OCI-LY7 (cell line): Measurements from ENCODE around the gene PRKD2. TPM values are rescaled to one million over a fixed set of nuclear protein-coding genes. Genes with fewer than 3 reads are reported as not detected.

Experiments used
- BruUV-seq: library from RNA; stranded (reverse); fragments of 400-500 nt; replicated peaks from 2 replicates; lab custom pipeline; 2021; lab: Mats Ljungman, UMichigan
- CTCF ChIA-PET: fragments of 300-600 bp; sonication (Branson Sonifier 250); formaldehyde crosslinking; loops from one replicate; lab custom pipeline; 2022; ENCODE audit warnings: antibody characterized with exemption; ENCODE audit not compliant: unreplicated experiment; lab: Charles Lee
- POLR2A ChIA-PET: fragments of 300-600 bp; sonication (Branson Sonifier 250); formaldehyde crosslinking; loops from one replicate; lab custom pipeline; 2022; ENCODE audit warnings: antibody characterized with exemption; lab: Charles Lee
- DNase-seq: peaks from one replicate; pipeline ENCODE4 v3.0.0-alpha.2; 2015; ENCODE audit warnings: low spot score
- H2AFZ ChIP-seq: fragments of 200-600 bp; sonication (generic), shearing (Covaris generic); 2 replicates; pipeline ENCODE4 v1.6.1; 2014; ENCODE audit warnings: mild to moderate bottlenecking, antibody characterized with exemption, low read length, moderate library complexity
- H3K27ac ChIP-seq: fragments of 200-600 bp; sonication (generic); 2 replicates; pipeline ENCODE4 v1.5.1; 2014; ENCODE audit warnings: mixed run types, low read depth, mild to moderate bottlenecking, moderate library complexity, low read length, inconsistent platforms; ENCODE audit not compliant: poor library complexity, severe bottlenecking
- H3K36me3 ChIP-seq: fragments of 200-600 bp; sonication (generic); 2 replicates; pipeline ENCODE4 v1.6.1; 2014; ENCODE audit warnings: mild to moderate bottlenecking, antibody characterized with exemption, low read length, moderate library complexity, mixed read lengths; ENCODE audit not compliant: insufficient read depth
- H3K4me1 ChIP-seq: fragments of 200-600 bp; sonication (generic); 2 replicates; pipeline ENCODE4 v1.5.1; 2014; ENCODE audit warnings: mild to moderate bottlenecking, low read length; ENCODE audit not compliant: insufficient read depth, poor library complexity, severe bottlenecking
- H3K4me2 ChIP-seq: fragments of 200-600 bp; sonication (generic); 2 replicates; pipeline ENCODE4 v1.6.1; 2014; ENCODE audit warnings: mild to moderate bottlenecking, low read length
- H3K4me3 ChIP-seq: fragments of 200-600 bp; sonication (generic); 2 replicates; pipeline ENCODE4 v1.5.1; 2014; ENCODE audit warnings: mild to moderate bottlenecking, low read depth, low read length; ENCODE audit not compliant: poor library complexity, severe bottlenecking
- H3K79me2 ChIP-seq: fragments of 200-600 bp; sonication (generic); 2 replicates; pipeline ENCODE4 v1.6.1; 2016; ENCODE audit warnings: low read depth, mild to moderate bottlenecking, low read length, moderate library complexity, mixed read lengths; ENCODE audit not compliant: insufficient read depth
- H3K9me2 ChIP-seq: fragments of 200-600 bp; sonication (generic); 2 replicates; pipeline ENCODE4 v1.6.1; 2016; ENCODE audit warnings: mild to moderate bottlenecking, low read length, mixed read lengths; ENCODE audit not compliant: insufficient read depth
- H3K9me3 ChIP-seq: fragments of 200-600 bp; sonication (generic); 2 replicates; pipeline ENCODE4 v1.6.1; 2014; ENCODE audit warnings: mild to moderate bottlenecking, mixed run types, low read length, mixed read lengths
- H4K20me1 ChIP-seq: fragments of 200-600 bp; sonication (generic); 2 replicates; pipeline ENCODE4 v1.6.1; 2014; ENCODE audit warnings: mild to moderate bottlenecking, antibody characterized with exemption, low read length, moderate library complexity, mixed read lengths; ENCODE audit not compliant: insufficient read depth
- EZH2phosphoT487 ChIP-seq: fragments of 200-600 bp; sonication (generic); IDR thresholded peaks from 2 replicates; pipeline ENCODE4 v1.6.1; 2018; ENCODE audit warnings: low read depth, borderline replicate concordance, mild to moderate bottlenecking, mixed run types, antibody characterized with exemption, low read length, moderate library complexity, mixed read lengths
- intact Hi-C: fragments of 100-400 bp; cut with micrococcal nuclease; formaldehyde crosslinking; loops from one replicate; pipeline ENCODE4 v1.10.0; 2022; ENCODE audit not compliant: unreplicated experiment
- total RNA-seq, 2 experiments: library from RNA; depleted of rRNA in 1 of 2; stranded (reverse); fragments of >200 nt in 1 of 2; shearing (Covaris generic) in 1 of 2; gene quantifications; 2 replicates each; pipeline ENCODE4 v1.2.3, GENCODE V29; 2014 to 2022
- TF ChIP-seq, protein P1 (sequence below): fragments of 200-600 bp; sonication (generic); conservative IDR thresholded peaks from 2 replicates; pipeline ENCODE4 v1.5.1; 2014; ENCODE audit warnings: mild to moderate bottlenecking, antibody characterized with exemption, low read length, moderate library complexity, mixed read lengths

The PRKD2 gene
- total RNA-seq, 2 experiments from 2014 or later, result 30.5 to 89.2 TPM

DNA sequence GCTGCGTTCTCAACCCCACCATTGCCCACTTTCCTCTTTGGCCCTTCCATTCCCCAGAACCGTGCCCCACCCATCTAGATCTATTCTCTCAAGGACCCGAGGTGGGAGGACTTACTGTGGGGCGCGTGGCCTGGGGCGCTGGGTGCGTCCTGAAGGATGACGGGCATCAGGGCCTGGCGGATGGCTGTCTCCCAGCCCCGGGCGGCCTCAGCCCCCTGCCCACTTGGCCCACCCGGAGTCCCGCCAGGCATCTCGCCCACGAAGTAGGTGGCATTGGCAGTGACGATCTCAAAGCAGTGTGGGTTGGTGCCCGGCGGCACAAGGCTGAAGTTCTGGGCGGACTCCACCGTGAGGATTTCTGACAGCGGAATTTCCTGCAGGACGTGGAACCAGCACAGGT is 23.2 kb downstream of the PRKD2 start:
- Histone ChIP-seq H3K27ac (no peak overlapping the region), H2AFZ (no peak overlapping the region), H3K4me1 (no peaks in the 10 kb centered on the region), H3K9me2 (no peaks in the 10 kb centered on the region), H3K4me2 (no peak overlapping the region), H3K36me3 (peaks cover 100% of the 10 kb centered on the region), H4K20me1 (no peaks in the 10 kb centered on the region), H3K4me3 (no peak overlapping the region), H3K9me3 (no peaks in the 10 kb centered on the region), H3K79me2 (no peaks in the 10 kb centered on the region)
- DNase-seq, result no peak
- TF ChIP-seq, protein P1, sequence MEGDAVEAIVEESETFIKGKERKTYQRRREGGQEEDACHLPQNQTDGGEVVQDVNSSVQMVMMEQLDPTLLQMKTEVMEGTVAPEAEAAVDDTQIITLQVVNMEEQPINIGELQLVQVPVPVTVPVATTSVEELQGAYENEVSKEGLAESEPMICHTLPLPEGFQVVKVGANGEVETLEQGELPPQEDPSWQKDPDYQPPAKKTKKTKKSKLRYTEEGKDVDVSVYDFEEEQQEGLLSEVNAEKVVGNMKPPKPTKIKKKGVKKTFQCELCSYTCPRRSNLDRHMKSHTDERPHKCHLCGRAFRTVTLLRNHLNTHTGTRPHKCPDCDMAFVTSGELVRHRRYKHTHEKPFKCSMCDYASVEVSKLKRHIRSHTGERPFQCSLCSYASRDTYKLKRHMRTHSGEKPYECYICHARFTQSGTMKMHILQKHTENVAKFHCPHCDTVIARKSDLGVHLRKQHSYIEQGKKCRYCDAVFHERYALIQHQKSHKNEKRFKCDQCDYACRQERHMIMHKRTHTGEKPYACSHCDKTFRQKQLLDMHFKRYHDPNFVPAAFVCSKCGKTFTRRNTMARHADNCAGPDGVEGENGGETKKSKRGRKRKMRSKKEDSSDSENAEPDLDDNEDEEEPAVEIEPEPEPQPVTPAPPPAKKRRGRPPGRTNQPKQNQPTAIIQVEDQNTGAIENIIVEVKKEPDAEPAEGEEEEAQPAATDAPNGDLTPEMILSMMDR, result no peak
- no peak for TF ChIP-seq EZH2phosphoT487
- intact Hi-C loops, result no loop called here
- CTCF ChIA-PET, result no interaction called here
- POLR2A ChIA-PET, result no interaction called here
- no TSS peak for BruUV-seq

DNA sequence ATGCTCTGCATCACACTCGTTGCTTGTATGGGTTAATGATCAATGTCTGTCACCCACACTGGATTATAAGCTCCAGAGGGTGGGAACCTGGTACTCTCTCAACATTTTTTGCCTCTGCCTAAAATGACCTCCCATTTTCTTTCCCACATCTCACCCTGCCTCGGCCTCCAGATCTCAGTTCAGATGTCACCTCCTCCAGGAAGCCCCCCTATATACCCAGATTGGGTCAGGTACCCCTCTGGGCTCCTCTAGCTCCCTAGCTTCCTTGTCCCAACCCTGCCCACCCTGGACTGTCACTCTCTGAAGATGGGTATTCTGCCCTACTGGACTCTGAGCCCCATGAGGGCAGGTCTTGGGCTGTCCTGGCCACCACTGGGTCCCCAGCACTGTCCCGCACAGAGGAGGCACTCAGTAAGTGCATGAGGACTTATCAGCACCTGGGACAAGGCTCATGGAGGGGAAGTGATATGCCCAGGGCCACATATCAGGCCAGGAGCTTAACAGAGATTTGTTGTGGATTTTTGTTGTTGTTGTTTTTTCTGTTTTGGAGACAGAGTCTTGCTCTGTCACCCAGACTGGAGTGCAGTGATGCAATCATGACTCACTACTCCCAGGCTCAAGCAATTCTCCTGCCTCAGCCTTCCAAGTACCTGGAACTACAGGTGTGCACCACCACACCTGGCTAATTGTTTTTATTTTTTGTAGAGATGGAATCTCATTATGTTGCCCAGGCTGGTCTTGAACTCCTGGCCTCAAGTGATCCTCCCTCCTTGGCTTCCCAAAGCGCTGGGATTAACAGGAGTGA is 23.8 kb downstream of the PRKD2 start:
- no peaks in the 10 kb centered on the region for H3K79me2 ChIP-seq
- no peaks in the 10 kb centered on the region for H4K20me1 ChIP-seq
- BruUV-seq, result no TSS peak
- no peaks in the 10 kb centered on the region for H3K9me2 ChIP-seq
- H3K4me3 ChIP-seq, result no peak overlapping the region
- no peak overlapping the region for H3K27ac ChIP-seq
- no peak for TF ChIP-seq EZH2phosphoT487
- TF ChIP-seq, protein P1, result no peak
- CTCF ChIA-PET, result no interaction called here
- DNase-seq, result no peak
- POLR2A ChIA-PET, result no interaction called here
- H3K36me3 ChIP-seq, result peaks cover 99% of the 10 kb centered on the region
- no peak overlapping the region for H3K4me2 ChIP-seq
- H3K9me3 ChIP-seq, result no peaks in the 10 kb centered on the region
- H2AFZ ChIP-seq, result no peak overlapping the region
- intact Hi-C loops, result no loop called here
- no peaks in the 10 kb centered on the region for H3K4me1 ChIP-seq

DNA sequence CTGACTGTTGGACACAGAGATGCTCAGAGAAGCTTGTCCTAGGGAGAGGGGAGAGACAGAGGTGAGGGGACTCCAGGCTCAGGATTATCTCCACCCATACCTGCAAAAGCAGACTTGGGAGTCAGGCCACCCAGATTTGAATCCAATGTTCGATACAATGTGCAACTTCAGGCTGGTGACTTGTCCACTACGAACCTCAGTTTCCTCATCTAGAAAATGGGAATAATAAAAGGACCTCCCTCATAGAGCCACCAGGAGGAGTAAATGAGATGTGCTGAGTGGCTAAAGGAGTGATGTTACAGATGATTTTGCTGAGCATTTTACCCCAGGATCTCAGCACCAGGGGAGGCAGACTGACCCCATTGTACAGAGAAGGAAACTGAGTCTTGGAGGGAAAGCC is 25.0 kb downstream of the PRKD2 start:
- CTCF ChIA-PET, result no interaction called here
- POLR2A ChIA-PET, result no interaction called here
- Histone ChIP-seq H3K4me2 (no peak overlapping the region), H3K79me2 (no peaks in the 10 kb centered on the region), H3K27ac (no peak overlapping the region), H3K9me3 (no peaks in the 10 kb centered on the region), H2AFZ (no peak overlapping the region), H3K36me3 (peaks cover 99% of the 10 kb centered on the region), H4K20me1 (no peaks in the 10 kb centered on the region), H3K9me2 (no peaks in the 10 kb centered on the region), H3K4me1 (no peaks in the 10 kb centered on the region), H3K4me3 (no peak overlapping the region)
- TF ChIP-seq EZH2phosphoT487, result no peak
- TF ChIP-seq, protein P1, result no peak
- intact Hi-C loops, result no loop called here
- no TSS peak for BruUV-seq
- no peak for DNase-seq
